HG03108 (cell line): ENCODE measurements around the gene DPH7.
A peak's percentile ranks its signal among the peaks of the same experiment; 100 is the strongest.
"Not testable (repeated sequence)": the region's sequence is repeated elsewhere in the genome, so short reads cannot be mapped to it uniquely, and the experiment has no call there.

ENCODE experiments used
- ATAC-seq: cut with Tn5 transposase; IDR thresholded peaks from one replicate; pipeline ENCODE4 v1.9.1; 2021; ENCODE audit warnings: moderate library complexity; ENCODE audit not compliant: unreplicated experiment

The DPH7 gene

DNA sequence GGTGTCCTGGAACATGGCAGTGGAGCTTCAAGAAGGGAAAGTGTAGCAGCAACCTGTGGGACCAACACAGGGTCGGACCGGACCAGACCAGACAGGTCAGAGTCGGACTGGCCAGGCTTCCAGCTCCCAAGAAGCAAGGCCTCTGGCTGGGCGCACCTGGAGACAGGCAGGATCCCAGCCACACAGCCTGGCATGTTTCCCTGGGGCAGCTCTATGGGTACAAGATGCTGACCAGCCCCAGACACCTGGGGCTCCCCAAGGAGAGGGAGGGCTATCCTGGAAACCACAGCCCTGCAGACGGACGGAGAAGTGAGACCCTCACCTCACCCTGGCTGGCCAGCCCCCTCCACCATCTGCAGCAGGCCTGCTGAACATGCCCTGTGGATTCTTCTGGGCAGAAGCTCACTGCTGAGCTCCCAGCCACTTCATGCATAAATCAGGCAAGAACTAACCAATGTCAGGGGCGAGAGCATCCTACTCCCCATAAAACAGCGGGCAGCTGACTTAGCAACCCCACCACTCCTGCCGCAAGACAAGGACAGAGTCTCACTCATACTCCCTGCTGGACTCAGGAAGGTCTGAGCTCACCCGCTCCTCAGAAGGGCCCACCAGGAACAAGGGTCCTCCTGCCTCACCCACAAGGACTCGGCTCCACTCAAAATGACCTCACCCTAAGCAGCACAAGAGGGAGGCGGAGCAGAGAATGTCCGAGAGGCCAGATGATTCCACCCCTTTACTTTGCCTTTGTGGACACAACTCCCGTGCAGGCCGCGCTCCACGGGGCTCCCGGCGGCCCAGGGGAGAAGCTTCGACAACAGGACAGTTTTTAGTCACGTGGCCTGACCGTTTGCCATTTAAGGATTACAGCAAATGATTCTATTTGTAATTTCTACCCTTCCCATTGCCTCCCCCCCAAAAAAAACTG lies 2.9 kb upstream of the DPH7 start:
- no peak for ATAC-seq

DNA sequence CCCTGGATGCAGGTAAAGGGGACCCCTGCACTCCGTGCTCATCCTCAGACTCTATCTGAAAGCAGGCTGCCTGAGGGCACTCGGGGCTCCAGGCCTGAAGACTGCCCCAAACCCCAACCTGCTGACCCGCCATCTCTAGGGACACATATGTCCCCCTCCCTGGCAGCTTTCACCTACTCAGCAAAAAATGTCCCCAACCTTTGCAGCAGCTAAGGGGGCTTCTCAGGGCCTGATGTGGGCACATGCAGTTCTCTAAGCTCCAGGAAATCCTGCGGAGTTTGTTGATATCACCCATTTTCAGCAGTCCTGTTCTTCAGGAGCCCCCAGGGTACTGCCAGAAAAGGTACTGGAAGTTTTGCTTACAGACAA lies 2.2 kb upstream of the DPH7 start:
- no peak for ATAC-seq

DNA sequence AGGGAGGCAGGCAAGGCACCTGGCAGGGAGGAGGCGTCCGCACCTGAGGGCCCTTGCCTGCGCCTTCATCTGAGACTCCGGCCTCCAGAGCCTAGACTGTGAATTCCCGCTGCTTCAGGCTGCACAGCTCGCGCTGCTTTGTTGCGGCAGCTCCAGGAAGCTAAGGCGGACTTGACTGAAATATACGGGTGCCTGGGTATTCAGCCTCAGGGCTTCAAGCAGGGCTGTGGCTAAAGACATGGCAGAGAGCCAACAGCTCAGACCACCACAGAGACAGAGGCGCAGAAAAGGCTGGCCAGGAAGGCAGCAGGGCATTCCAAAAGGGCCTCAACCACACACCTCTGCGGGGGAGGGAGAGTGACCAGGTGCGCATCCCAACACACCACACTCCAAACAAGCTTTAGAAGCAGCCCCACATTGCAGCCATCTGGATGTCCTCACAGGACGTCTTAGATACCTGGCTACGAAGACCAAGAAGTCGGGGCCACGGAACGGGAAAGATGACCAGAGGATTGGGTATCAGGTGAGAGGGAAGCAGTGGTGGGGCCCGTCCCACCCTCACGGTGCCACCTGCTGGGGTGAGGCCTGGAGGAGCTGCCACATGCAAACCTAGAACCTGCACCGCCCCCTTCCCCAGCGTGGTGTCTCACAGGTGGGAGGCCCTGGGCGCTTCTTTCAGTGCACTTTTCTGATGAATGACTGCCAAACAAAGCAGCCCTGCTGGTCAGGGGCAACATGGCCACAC lies 1.7 kb upstream of the DPH7 start:
- no peak for ATAC-seq

DNA sequence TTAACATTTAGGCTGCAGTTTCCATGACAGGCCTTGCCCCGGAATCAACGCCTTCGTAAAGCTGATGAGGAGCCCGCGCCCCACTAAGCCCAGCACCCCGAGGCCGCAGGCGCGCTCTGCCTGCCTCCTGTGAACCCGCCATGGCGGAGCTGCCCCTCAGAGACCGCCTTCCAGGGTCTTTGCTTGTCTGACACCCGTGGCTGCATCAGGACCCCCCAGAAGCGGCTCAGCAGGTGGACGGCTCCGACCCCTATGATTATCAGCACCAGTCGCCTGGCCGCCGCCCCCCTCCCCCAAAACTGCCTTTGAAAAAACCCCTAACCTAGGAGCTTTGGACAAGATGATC lies 507 bp upstream of the DPH7 start:
- no peak for ATAC-seq

DNA sequence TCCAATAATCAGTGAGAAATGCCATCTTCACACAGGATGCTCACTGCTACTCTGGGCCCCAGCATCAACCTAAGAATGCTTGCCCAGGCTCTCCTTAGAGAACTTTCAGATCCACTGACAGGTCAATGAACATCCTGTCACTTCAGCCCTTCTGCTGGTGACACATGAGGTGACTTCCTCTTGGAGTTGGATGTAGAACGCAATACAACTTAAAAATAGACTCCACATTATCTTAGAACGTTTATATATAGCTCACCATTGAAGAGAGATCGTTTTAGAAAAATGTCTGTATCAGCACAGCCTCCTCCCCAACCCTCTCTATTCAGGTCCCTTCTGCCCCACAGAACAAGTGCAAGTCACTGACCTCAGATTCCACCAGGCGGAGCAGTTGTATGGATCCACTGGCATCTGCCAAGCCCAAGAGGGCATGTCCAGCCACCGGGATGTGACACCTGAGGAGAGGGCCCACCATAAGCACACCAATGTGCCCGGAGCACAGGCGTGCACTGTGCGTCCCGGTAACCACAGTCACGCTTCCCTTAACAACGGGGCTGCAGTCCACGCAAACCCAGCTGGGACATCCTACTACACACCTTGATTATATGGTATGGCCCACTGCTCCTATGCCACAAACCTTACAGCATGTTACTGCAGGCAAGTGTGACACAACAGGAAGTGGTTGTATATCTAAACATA lies 2.9 kb downstream of the DPH7 start:
- ATAC-seq, result no peak

DNA sequence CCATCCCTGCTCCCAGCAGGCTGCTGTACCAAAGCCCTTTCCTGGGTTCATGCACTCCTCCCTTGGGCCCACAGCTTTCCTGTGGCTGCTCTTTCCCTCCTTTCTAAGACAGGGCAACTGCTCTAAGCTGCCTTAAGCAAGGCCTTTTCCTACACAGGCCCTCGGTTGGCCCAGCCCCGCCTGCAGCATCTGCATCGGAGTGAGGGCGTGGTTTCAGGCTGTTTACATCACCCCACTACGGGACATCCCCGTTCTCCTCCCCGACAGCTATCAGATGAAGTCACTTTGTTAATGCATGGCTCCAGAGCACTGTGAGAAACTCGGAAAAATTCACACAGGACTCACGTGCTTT lies 3.4 kb downstream of the DPH7 start:
- no peak for ATAC-seq

DNA sequence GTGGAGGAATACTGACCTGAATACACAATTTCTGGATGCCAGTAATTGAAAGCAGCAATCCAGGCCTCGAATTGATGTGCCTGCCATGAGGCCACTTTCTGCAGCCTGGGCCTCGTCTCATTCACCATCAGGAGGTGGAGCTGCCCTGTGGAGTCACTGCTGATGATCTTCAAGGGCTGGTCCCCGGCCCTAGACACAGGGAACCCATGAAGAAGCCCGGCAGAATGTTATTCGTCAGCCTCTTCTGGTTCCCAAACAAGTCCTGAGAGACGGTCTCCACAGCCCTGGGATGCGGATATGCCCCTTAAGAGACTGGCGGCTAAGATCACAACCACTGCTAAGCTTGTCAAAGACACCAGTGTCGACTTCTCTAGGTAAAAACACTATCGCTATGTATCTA lies 4.5 kb downstream of the DPH7 start:
- no peak for ATAC-seq

DNA sequence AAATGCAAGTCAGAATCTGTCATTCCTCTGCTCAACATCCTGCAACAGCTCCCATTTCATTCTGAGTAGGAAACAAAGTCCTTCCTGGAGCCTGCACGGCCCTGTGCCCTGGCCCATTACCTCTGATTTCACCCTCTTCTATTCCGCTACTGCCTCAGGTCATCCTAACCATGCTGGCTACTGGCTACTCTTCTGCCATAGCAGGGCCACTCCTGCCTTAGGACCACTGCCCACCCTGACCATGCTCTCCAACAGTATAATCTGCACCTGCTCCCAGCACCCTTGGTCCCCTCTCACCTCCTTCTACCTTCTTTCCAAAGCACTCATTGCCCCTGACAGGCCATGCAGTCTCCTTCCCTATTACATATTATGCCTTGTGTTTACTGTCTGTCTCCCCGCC lies 8.2 kb downstream of the DPH7 start:
- ATAC-seq, result no peak

DNA sequence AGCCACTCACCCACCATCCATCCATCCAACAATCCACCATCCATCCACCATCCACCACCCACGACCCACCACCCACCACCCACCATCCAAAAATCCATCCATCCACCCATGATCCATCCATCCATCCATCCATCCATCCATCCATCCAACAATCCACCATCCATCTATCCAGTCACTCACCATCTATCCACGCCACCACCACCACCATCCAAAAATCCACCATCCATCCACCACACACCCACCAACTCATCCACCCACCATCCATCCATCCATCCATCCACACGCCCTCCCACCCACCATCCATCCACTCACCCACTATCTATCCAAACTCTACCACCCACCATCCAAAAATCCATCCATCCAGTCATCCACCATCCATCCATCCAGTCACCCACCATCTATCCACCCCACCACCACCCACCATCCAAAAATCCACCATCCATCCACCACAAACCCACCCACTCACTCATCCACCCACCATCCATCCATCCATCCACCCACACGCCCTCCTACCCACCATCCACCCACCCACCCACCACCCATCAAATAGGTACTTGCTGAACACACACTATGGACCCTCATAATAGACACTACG lies 9.0 kb downstream of the DPH7 start:
- no peak for ATAC-seq

DNA sequence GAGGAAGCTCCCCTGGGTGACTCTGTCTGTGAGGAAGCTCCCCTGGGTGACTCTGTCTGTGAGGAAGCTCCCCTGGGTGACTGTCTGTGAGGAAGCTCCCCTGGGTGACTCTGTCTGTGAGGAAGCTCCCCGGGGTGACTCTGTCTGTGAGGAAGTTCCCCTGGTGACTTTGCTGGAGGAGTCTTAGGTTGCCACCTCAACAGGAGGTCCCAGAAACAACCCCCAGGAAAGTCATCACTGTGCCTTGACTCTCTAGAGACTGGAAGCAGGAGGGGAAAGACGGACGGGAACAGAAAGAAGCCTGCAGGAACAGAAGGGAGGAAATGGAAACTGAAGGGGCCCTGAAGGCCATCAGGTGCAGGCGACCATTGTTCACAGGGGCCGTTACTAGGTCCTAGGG lies 10.3 kb downstream of the DPH7 start:
- not testable (repeated sequence) for ATAC-seq

DNA sequence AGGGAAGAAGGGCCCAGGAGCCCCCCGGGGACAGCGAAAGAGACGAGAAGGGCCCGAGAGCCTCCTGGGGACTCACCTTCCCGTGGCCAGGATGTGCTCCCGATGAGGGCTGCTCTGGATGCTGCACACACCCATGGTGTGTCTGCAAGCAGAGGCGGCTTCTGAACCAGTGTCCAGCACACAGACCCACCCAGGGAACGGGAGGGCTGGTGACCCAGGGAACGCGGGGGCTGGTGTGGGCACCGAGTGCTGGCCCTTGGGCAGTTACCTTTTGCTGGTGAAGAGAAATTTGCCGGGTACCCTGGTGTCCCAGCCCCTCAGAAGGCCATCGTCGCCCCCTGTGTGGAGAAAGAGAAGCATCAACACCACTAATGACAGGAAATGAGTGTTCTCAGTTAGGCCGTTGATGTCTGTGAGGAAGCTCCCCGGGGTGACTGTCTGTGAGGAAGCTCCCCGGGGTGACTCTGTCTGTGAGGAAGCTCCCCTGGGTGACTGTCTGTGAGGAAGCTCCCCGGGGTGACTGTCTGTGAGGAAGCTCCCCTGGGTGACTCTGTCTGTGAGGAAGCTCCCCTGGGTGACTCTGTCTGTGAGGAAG lies 13.8 kb downstream of the DPH7 start:
- ATAC-seq, result no peak

DNA sequence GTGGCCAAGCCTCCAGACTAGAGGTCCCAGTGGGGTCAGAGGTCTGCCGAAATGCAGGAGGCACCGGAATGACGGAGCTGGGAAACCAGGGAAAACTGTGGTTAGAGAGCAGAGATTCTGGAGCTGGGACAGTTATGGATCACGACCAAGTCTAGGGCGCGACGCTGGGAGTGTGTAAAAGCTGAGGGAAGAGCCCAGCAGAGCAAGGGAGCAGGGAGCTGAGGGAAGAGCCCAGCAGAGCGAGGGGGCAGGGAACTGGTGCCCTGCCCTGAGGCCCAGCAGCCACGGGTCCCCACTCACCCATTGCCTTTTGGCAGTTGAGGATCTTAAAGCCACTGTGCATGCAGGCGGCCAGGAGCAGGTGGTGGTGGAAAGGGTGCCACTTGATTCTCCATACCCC lies 14.6 kb downstream of the DPH7 start:
- ATAC-seq, result no peak

DNA sequence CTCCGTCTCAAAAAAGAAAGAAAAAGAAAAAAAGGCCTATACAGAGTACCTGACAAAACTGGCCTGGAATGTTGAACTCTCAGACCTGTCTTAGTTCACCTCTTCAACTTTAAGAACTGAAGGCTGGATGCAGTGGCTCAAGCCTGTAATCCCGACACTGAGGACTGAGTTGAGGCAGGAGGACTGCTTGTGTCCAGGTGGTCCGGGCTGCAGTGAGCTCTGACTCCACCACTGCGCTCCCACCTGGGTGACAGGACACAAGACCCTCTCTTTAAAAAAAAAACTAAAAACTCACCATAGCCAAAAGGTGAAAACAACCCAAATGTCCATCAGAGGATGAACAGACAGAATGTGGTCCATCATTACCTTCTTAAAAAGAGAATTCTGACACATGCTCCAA lies 20.6 kb downstream of the DPH7 start:
- ATAC-seq, result no peak

DNA sequence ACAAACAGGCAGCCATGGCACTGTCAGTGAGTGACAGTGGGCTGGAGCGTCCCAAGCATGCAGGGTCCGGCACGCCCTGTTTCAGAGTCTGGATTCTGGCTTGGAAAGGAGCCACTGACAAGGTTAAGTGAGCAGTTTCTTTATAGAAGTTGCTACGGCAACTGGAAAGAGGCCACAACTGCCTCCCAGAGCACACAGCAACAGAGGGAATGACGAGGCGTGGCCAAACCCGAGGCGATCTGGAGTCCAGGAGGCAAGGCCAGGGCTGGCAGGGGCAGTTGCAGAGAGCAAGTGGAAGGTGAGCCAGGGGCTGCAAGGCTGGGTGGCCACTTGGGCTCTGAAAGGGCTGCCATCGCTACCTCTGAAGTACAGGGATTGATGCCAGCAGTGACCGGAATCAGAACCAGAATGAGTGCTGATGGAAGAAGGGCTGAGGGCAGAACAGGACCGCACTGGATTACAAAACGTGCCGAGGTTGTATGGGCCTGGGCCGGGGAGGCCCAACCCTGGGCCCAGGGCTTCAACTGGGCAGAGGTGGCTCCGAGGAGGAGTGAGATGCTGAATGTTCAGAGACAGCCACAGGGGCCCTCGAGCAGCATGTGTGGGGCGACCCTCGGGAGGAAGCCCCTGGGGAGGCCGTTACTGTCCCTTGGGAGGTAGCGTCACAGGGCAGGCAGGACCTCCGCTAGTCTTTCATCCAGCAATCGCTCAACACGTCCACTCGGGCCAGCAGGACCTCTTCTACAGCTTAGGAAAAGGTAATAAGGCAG lies 22.5 kb downstream of the DPH7 start:
- no peak for ATAC-seq

DNA sequence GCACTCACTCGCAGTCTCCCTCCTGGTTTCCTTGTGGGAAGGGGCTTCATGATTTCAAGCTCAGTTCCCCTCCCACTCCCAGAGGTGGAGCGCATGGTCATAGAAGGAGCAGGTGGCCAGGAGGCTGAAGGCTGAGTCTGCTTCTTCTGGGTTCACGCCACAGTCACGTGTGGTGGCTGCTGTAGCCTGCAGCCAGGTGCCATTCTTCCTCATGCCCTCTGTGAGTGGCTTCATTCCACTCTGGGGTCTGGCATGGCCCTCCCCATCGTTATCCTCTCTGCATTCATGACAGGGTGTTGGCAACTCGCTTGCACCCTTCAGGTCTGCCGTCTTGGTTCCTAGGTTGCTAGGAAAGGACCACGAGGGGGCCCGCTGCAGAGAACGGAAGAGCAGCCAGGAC lies 23.5 kb downstream of the DPH7 start:
- ATAC-seq, result no peak

DNA sequence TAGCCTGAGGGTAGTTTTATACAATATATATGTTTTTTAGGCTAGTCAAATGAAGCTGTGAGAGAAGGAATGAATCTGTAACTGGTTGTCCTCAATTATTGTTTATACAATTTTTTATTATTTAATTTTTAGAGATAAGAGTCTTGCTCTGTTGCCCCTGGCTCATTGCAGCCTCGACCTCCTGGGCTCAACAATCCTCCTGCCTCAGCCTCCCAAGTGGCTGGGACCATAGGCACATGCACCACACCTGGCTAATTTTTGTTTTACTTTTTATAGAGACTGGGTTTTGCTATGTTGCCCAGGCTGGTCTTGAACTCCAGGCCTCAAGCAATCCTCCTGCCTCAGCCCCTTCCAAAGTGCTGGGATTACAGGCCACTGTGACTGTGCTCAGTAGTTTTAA lies 24.4 kb downstream of the DPH7 start:
- ATAC-seq, result no peak

DNA sequence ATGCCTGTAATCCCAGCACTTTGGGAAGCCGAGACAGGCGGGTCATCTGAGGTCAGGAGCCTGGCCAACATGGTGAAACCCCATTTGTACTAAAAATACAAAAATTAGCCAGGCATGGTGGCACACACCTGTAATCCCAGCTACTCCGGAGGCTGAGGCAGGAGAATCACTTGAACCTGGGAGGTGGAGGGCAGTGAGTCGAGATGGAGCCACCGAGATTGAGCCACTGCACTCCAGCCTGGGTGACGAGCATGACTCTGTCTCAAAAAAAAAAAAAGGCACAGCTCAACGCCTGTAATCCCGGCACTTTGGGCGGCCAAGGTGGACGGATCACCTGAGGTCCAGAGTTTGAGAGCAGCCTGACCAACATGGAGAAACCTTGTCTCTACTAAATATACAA lies 25.1 kb downstream of the DPH7 start:
- not testable (repeated sequence) for ATAC-seq

DNA sequence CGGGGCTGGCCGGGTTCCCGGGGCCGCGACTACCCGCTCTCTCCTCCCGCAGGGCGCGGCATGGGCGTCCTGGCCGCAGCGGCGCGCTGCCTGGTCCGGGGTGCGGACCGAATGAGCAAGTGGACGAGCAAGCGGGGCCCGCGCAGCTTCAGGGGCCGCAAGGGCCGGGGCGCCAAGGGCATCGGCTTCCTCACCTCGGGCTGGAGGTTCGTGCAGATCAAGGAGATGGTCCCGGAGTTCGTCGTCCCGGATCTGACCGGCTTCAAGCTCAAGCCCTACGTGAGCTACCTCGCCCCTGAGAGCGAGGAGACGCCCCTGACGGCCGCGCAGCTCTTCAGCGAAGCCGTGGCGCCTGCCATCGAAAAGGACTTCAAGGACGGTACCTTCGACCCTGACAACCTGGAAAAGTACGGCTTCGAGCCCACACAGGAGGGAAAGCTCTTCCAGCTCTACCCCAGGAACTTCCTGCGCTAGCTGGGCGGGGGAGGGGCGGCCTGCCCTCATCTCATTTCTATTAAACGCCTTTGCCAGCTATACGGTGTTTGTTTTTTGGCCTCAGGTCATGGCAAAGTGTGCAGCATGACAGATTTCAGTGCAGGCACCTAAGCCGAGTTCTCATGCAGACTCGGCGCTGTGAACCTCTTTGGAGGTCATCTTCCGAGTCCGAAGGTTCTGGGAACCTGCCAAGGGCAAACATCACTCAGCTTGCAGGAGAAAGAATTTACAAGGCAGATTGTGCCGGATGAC lies 26.5 kb downstream of the DPH7 start:
- no peak for ATAC-seq

DNA sequence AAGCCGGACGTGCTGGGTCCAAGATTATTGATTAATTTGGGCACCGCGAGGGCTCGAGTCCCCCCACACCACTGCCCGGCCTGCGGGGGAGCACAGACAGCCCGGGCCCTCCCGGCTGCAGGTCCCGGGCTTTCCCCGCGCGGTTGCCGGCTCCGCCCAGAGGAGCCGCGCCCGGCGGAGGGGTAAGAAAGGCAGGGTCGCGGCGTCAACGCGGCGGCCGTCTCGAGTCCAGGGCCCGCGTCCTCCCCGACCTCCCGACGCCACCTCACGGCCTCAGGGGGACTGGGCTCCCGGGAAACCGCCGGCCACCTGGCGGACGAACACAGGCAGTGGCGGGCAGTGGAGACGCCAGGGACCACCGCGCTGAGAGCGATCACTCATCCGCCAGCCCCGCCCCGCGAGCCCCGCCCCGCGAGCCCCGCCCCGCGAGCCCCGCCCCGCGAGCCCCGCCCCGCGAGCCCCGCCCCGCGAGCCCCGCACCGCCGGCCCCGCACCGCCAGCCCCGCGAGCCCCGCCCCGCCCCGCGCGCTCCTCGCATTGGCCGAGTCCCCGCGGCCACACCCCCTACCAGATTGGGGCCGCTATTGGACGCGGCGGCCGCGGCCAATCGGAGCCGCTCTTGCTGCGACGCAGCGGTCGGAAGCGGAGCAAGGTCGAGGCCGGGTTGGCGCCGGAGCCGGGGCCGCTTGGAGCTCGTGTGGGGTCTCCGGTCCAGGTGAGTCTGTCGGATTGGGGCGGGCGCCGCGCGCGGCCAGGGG lies 27.3 kb downstream of the DPH7 start, which contains the start of gene MRPL41:
TSS of gene MRPL41 (plus strand) at position 616 of the 758 bp plus-strand sequence. CDS start 203 bp downstream, outside the sequence.
- ATAC-seq, result peak; percentile 79
